Mesenchymal stem cell (in vitro differentiated cells and primary cell): ENCODE measurements around the gene NCOA7.

ENCODE experiments used
- DNase-seq: peaks from one replicate; pipeline ENCODE4 v3.0.0-alpha.2; 2013
- H2AFZ ChIP-seq: one replicate; pipeline ENCODE4 v1.6.1; 2013; ENCODE audit warnings: low read depth, mild to moderate bottlenecking, control low read depth, inconsistent platforms, low read length, moderate library complexity
- H2AK5ac ChIP-seq: 2 replicates; pipeline ENCODE4 v1.6.1; 2013; ENCODE audit warnings: low read length, moderate library complexity, mild to moderate bottlenecking, inconsistent platforms; ENCODE audit not compliant: severe bottlenecking
- H2BK120ac ChIP-seq: one replicate; pipeline ENCODE4 v1.6.1; 2013; ENCODE audit warnings: low read depth, mild to moderate bottlenecking, inconsistent platforms, low read length, moderate library complexity
- H2BK12ac ChIP-seq, 2 experiments: one replicate each; pipeline ENCODE4 v1.6.1; 2013; ENCODE audit warnings: inconsistent platforms in 2 of 2, low read length in 2 of 2, mild to moderate bottlenecking in 2 of 2, moderate library complexity in 2 of 2, control low read depth in 1 of 2
- H2BK15ac ChIP-seq: one replicate; pipeline ENCODE4 v1.6.1; 2013; ENCODE audit warnings: mild to moderate bottlenecking, low read depth, inconsistent platforms; ENCODE audit not compliant: poor library complexity, severe bottlenecking
- H2BK5ac ChIP-seq: 2 replicates; pipeline ENCODE4 v1.6.1; 2013; ENCODE audit warnings: low read depth, mild to moderate bottlenecking, low read length, control low read depth, inconsistent platforms; ENCODE audit not compliant: poor library complexity, severe bottlenecking
- H3K14ac ChIP-seq, 2 experiments: one replicate each; pipeline ENCODE4 v1.6.1; 2013; ENCODE audit warnings: inconsistent platforms in 2 of 2, low read length in 2 of 2, control low read depth in 1 of 2, mild to moderate bottlenecking in 1 of 2, moderate library complexity in 1 of 2
- H3K18ac ChIP-seq, 2 experiments: one replicate each; pipeline ENCODE4 v1.6.1; 2013; ENCODE audit warnings: inconsistent platforms in 2 of 2, low read length in 2 of 2, control low read depth in 1 of 2, low read depth in 1 of 2, mild to moderate bottlenecking in 1 of 2
- H3K23ac ChIP-seq, 2 experiments: one replicate each; pipeline ENCODE4 v1.6.1; 2013; ENCODE audit warnings: inconsistent platforms in 2 of 2, low read length in 2 of 2, mild to moderate bottlenecking in 2 of 2, moderate library complexity in 2 of 2, control low read depth in 1 of 2
- H3K27ac ChIP-seq: 2 replicates; pipeline ENCODE4 v1.5.1; 2013; ENCODE audit warnings: mild to moderate bottlenecking, moderate library complexity, low read length, control low read depth, inconsistent platforms; ENCODE audit not compliant: poor library complexity, severe bottlenecking
- H3K27me3 ChIP-seq, 2 experiments: 2 replicates each; pipeline versions ENCODE4 v1.6.1 to v1.7.0; 2013; ENCODE audit warnings: low read length in 2 of 2, mild to moderate bottlenecking in 2 of 2, moderate library complexity in 2 of 2, control low read depth in 1 of 2, inconsistent platforms in 1 of 2; ENCODE audit not compliant: control insufficient read depth in 1 of 2, insufficient read depth in 1 of 2
- H3K36me3 ChIP-seq, 2 experiments: 2 replicates each; pipeline versions ENCODE4 v1.6.1 to v1.7.0; 2013; ENCODE audit warnings: low read length in 2 of 2, control low read depth in 1 of 2, inconsistent platforms in 1 of 2, low read depth in 1 of 2, mild to moderate bottlenecking in 1 of 2; ENCODE audit not compliant: insufficient read depth in 2 of 2, control insufficient read depth in 1 of 2
- H3K4ac ChIP-seq, 2 experiments: one replicate each; pipeline ENCODE4 v1.6.1; 2013; ENCODE audit warnings: inconsistent platforms in 2 of 2, low read length in 2 of 2, mild to moderate bottlenecking in 2 of 2, moderate library complexity in 2 of 2, control low read depth in 1 of 2, low read depth in 1 of 2
- H3K4me1 ChIP-seq: 2 replicates; pipeline ENCODE4 v1.6.1; 2013; ENCODE audit warnings: low read depth, low read length, control low read depth; ENCODE audit not compliant: control insufficient read depth, insufficient read depth
- H3K4me2 ChIP-seq: 2 replicates; pipeline ENCODE4 v1.6.1; 2013; ENCODE audit warnings: low read length, mild to moderate bottlenecking, inconsistent platforms; ENCODE audit not compliant: poor library complexity, severe bottlenecking
- H3K4me3 ChIP-seq, 2 experiments: 2 replicates each; pipeline versions ENCODE4 v1.5.1 to v1.7.0; 2013; ENCODE audit warnings: low read length in 2 of 2, mild to moderate bottlenecking in 2 of 2, control low read depth in 1 of 2, low read depth in 1 of 2; ENCODE audit not compliant: insufficient read depth in 1 of 2
- H3K79me1 ChIP-seq: replicated peaks from 2 replicates; pipeline ENCODE4 v1.6.1; 2013; ENCODE audit warnings: mild to moderate bottlenecking, control low read depth, low read length, inconsistent platforms; ENCODE audit not compliant: poor library complexity, severe bottlenecking
- H3K9ac ChIP-seq: 2 replicates; pipeline ENCODE4 v1.7.0; 2013; ENCODE audit warnings: mild to moderate bottlenecking, low read length, moderate library complexity
- H3K9me3 ChIP-seq: 2 replicates; pipeline ENCODE4 v1.7.0; 2013; ENCODE audit warnings: mild to moderate bottlenecking, low read length; ENCODE audit not compliant: control insufficient read depth
- H4K8ac ChIP-seq: one replicate; pipeline ENCODE4 v1.6.1; 2013; ENCODE audit warnings: inconsistent platforms, mild to moderate bottlenecking, low read length, moderate library complexity
- H4K91ac ChIP-seq: one replicate; pipeline ENCODE4 v1.6.1; 2013; ENCODE audit warnings: mild to moderate bottlenecking, low read length, inconsistent platforms
- WGBS: methylation state at CpG from one replicate; pipeline ENCODE4 v1.1.7; 2013; ENCODE audit warnings: mixed read lengths; 5-methylcytosine and 5-hydroxymethylcytosine counted together

The NCOA7 gene

GRCh38 chr6:125831659-125832058 lies 40.9 kb downstream of the NCOA7 start:
- Histone ChIP-seq H4K91ac (no peak overlapping the region), H3K4me2 (no peak overlapping the region), H3K9ac (no peak overlapping the region), H3K36me3 (peaks cover 0 to 3% of the 10 kb centered on the region in 2 experiments), H3K18ac (no peak overlapping the region), H2BK120ac (no peak overlapping the region), H3K4me3 (no peak overlapping the region), H4K8ac (no peak overlapping the region), H2AFZ (no peak overlapping the region), H2BK5ac (no peak overlapping the region), H3K79me1 (no peaks in the 10 kb centered on the region), H2AK5ac (no peak overlapping the region), H2BK15ac (no peak overlapping the region), H3K14ac (no peak overlapping the region), H3K27me3 (no peaks in the 10 kb centered on the region), H3K4ac (no peak overlapping the region), H3K27ac (no peak overlapping the region), H3K9me3 (no peaks in the 10 kb centered on the region), H3K23ac (no peak overlapping the region), H3K4me1 (no peaks in the 10 kb centered on the region), H2BK12ac (no peak overlapping the region)
- peak; percentile 26 for DNase-seq
- 84% methylated on average over 5 of the region's 5 CpGs for WGBS

- H4K91ac ChIP-seq, result no peak overlapping the region
- WGBS, result 94% methylated on average over 4 of the region's 5 CpGs
- no peak for DNase-seq
- H3K9me3 ChIP-seq, result no peaks in the 10 kb centered on the region
- peak overlapping the region in 1 of 2 experiments; percentile 57 for H2BK12ac ChIP-seq
- H3K4ac ChIP-seq, result no peak overlapping the region
- H4K8ac ChIP-seq, result peak overlapping the region; percentile 25
- no peaks in the 10 kb centered on the region for H3K79me1 ChIP-seq
- H3K27me3 ChIP-seq, result no peaks in the 10 kb centered on the region
- H3K14ac ChIP-seq, result no peak overlapping the region
- no peak overlapping the region for H3K9ac ChIP-seq
- no peak overlapping the region for H3K18ac ChIP-seq
- no peaks in the 10 kb centered on the region for H3K36me3 ChIP-seq
- H3K27ac ChIP-seq, result no peak overlapping the region
- H2BK120ac ChIP-seq, result no peak overlapping the region
- H2AFZ ChIP-seq, result no peak overlapping the region
- no peak overlapping the region for H3K4me3 ChIP-seq
- no peaks in the 10 kb centered on the region for H3K4me1 ChIP-seq
- no peak overlapping the region for H2BK15ac ChIP-seq
- H3K4me2 ChIP-seq, result no peak overlapping the region
- no peak overlapping the region for H3K23ac ChIP-seq
- H2BK5ac ChIP-seq, result no peak overlapping the region
- H2AK5ac ChIP-seq, result peak overlapping the region; percentile 16
Measured at GRCh38 chr6:125832391-125833117, 41.8 kb downstream of the NCOA7 start.

GRCh38 chr6:125834348-125834747 lies 43.6 kb downstream of the NCOA7 start:
- H3K36me3 ChIP-seq, result no peaks in the 10 kb centered on the region
- no peak overlapping the region for H2BK12ac ChIP-seq
- no peak overlapping the region for H3K4me2 ChIP-seq
- no peak overlapping the region for H2AK5ac ChIP-seq
- no peak overlapping the region for H2BK120ac ChIP-seq
- no peak overlapping the region for H3K18ac ChIP-seq
- peaks cover 5% of the 10 kb centered on the region for H3K79me1 ChIP-seq
- H4K8ac ChIP-seq, result no peak overlapping the region
- no peaks in the 10 kb centered on the region for H3K27me3 ChIP-seq
- no peaks in the 10 kb centered on the region for H3K4me1 ChIP-seq
- H3K9me3 ChIP-seq, result no peaks in the 10 kb centered on the region
- DNase-seq, result no peak
- no peak overlapping the region for H3K4me3 ChIP-seq
- H3K23ac ChIP-seq, result no peak overlapping the region
- no peak overlapping the region for H2BK15ac ChIP-seq
- H3K27ac ChIP-seq, result no peak overlapping the region
- H4K91ac ChIP-seq, result no peak overlapping the region
- H3K14ac ChIP-seq, result no peak overlapping the region
- no peak overlapping the region for H2BK5ac ChIP-seq
- 92% methylated on average over 1 of the region's 2 CpGs for WGBS
- no peak overlapping the region for H3K4ac ChIP-seq
- peak overlapping the region; percentile 55 for H3K9ac ChIP-seq
- no peak overlapping the region for H2AFZ ChIP-seq

- H2BK5ac ChIP-seq, result no peak overlapping the region
- H3K79me1 ChIP-seq, result peaks cover 6% of the 10 kb centered on the region
- H3K36me3 ChIP-seq, result no peaks in the 10 kb centered on the region
- no peak overlapping the region for H3K4ac ChIP-seq
- DNase-seq, result peak; percentile 65
- no peak overlapping the region for H3K4me2 ChIP-seq
- H3K4me1 ChIP-seq, result no peaks in the 10 kb centered on the region
- no peak overlapping the region for H3K23ac ChIP-seq
- no peak overlapping the region for H2BK15ac ChIP-seq
- H3K4me3 ChIP-seq, result no peak overlapping the region
- H3K14ac ChIP-seq, result no peak overlapping the region
- H2AFZ ChIP-seq, result no peak overlapping the region
- H2BK120ac ChIP-seq, result no peak overlapping the region
- H3K27ac ChIP-seq, result no peak overlapping the region
- H2BK12ac ChIP-seq, result no peak overlapping the region
- no peak overlapping the region for H2AK5ac ChIP-seq
- no peaks in the 10 kb centered on the region for H3K27me3 ChIP-seq
- H3K9ac ChIP-seq, result peak overlapping the region; percentile 55
- 96% methylated on average over 1 of the region's 2 CpGs for WGBS
- H3K9me3 ChIP-seq, result no peaks in the 10 kb centered on the region
- peak overlapping the region; percentile 45 for H4K8ac ChIP-seq
- no peak overlapping the region for H3K18ac ChIP-seq
- H4K91ac ChIP-seq, result no peak overlapping the region
Measured at GRCh38 chr6:125835221-125835744, 44.5 kb downstream of the NCOA7 start.
